Measurements from ENCODE around the gene FBRSL1. TPM values are rescaled to one million over a fixed set of nuclear protein-coding genes. Genes with fewer than 3 reads are reported as not detected.

The FBRSL1 gene
- total RNA-seq, 1 experiment from 2014 or later, result 130 TPM

DNA sequence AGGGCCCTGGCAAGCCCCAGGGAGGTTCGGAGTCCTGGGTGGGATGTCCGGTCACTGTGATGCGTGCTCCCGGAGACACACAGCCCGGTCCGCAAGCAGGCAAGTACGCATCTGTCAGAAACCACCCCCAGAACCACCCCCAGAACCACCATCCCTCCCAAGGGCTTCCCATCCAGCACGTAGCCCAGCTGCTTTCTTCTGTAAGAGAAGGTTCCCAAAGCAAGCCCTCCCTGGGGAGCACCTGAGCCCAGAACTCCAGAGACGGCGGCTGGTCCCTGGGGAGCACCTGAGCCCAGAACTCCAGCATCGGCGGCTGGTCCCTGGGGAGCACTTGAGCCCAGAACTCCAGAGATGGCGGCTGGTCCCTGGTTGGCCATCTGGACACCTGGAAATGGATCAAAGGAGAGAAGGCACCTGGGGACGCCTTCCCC lies 2.6 kb upstream of the FBRSL1 start:
- no TSS peak for BruUV-seq (replicated peaks)
- ChIA-PET CTCF (no interaction called here), POLR2A (ENCODE audit: low non-redundant PET) (no interaction called here)
- no peaks in the 10 kb centered on the region for H3K27me3 ChIP-seq (replicated peaks; ENCODE audit: insufficient read depth, low read depth, low read length, poor library complexity)
- TF ChIP-seq, protein P1, sequence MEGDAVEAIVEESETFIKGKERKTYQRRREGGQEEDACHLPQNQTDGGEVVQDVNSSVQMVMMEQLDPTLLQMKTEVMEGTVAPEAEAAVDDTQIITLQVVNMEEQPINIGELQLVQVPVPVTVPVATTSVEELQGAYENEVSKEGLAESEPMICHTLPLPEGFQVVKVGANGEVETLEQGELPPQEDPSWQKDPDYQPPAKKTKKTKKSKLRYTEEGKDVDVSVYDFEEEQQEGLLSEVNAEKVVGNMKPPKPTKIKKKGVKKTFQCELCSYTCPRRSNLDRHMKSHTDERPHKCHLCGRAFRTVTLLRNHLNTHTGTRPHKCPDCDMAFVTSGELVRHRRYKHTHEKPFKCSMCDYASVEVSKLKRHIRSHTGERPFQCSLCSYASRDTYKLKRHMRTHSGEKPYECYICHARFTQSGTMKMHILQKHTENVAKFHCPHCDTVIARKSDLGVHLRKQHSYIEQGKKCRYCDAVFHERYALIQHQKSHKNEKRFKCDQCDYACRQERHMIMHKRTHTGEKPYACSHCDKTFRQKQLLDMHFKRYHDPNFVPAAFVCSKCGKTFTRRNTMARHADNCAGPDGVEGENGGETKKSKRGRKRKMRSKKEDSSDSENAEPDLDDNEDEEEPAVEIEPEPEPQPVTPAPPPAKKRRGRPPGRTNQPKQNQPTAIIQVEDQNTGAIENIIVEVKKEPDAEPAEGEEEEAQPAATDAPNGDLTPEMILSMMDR (conservative IDR thresholded peaks at IDR 0.05; ENCODE audit: low read depth, low read length), result no peak
- TF ChIP-seq EZH2 (IDR thresholded peaks at IDR 0.05; ENCODE audit: borderline replicate concordance, low read depth, low read length, poor library complexity, severe bottlenecking), result no peak
- intact Hi-C loops (cut with micrococcal nuclease; ENCODE audit: unreplicated experiment), result no loop called here
- H3K9me3 ChIP-seq (ENCODE audit: low read depth, low read length, poor library complexity, severe bottlenecking), result no peaks in the 10 kb centered on the region
- no peak overlapping the region for H3K4me3 ChIP-seq (ENCODE audit: low read depth, low read length, poor library complexity, severe bottlenecking)
- peaks cover 17% of the 10 kb centered on the region for H3K4me1 ChIP-seq (ENCODE audit: insufficient read depth, low read length, poor library complexity, severe bottlenecking)
- H3K36me3 ChIP-seq (ENCODE audit: insufficient read depth, low read length, poor library complexity, severe bottlenecking), result no peaks in the 10 kb centered on the region
- no peak overlapping the region for H3K27ac ChIP-seq (ENCODE audit: low read depth, low read length, poor library complexity, severe bottlenecking)
- no peak for DNase-seq (ENCODE audit: low spot score)

DNA sequence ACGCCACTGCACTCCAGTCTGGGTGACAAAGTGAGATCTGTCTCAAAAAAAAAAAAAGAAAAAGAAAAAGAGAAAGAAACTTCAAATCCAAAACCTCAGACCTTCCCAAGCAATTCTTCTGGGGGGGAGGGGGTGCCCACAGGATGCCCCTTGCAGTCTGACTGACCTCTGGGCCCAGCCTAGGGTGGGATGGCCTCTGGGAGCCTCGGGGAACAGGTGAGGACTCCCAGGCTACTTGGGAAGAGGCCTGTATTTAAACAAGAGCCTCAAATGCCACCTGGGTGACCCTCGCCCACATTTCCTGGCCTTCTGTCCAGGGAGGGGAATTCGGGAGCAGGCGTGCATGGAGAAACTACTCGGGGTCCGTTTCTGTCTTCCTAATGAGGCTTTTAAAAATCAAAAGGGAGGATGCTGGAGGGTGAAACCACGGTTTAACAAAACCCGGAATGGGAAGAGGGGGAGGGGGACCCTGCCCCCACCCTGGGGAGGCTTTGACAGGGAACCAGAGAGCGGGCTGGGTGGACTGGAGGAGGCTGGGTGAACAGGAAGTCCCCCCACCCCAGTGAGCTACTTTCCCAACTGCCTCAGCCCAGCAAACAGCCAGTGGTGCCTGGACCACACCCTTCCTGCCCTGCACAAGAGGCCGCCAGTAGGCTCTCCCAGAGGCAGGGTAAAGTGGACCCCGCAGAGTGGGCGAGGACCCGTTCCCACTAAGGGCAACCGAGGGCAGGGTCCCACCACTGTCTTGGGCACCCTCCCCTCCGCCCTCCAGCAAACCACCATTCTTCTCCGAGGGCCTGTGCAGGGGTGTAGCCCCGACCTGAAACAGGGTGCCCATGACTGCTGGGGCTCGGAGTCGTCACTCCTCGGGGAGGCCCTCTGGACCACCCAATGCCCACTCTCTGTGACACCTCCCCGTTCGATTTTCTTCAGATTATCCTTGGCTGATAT lies 1.5 kb upstream of the FBRSL1 start:
- DNase-seq (ENCODE audit: low spot score), result no peak
- Histone ChIP-seq H3K4me3 (ENCODE audit: low read depth, low read length, poor library complexity, severe bottlenecking) (peak overlapping the region; percentile 67), H3K4me1 (ENCODE audit: insufficient read depth, low read length, poor library complexity, severe bottlenecking) (peaks cover 17% of the 10 kb centered on the region), H3K27me3 (replicated peaks; ENCODE audit: insufficient read depth, low read depth, low read length, poor library complexity) (no peaks in the 10 kb centered on the region), H3K9me3 (ENCODE audit: low read depth, low read length, poor library complexity, severe bottlenecking) (no peaks in the 10 kb centered on the region), H3K36me3 (ENCODE audit: insufficient read depth, low read length, poor library complexity, severe bottlenecking) (peaks cover 2% of the 10 kb centered on the region), H3K27ac (ENCODE audit: low read depth, low read length, poor library complexity, severe bottlenecking) (no peak overlapping the region)
- POLR2A ChIA-PET (ENCODE audit: low non-redundant PET), result no interaction called here
- TF ChIP-seq, protein P1 (conservative IDR thresholded peaks at IDR 0.05; ENCODE audit: low read depth, low read length), result no peak
- no peak for TF ChIP-seq EZH2 (IDR thresholded peaks at IDR 0.05; ENCODE audit: borderline replicate concordance, low read depth, low read length, poor library complexity, severe bottlenecking)
- intact Hi-C loops (cut with micrococcal nuclease; ENCODE audit: unreplicated experiment), result no loop called here
- CTCF ChIA-PET, result no interaction called here
- no TSS peak for BruUV-seq (replicated peaks)

DNA sequence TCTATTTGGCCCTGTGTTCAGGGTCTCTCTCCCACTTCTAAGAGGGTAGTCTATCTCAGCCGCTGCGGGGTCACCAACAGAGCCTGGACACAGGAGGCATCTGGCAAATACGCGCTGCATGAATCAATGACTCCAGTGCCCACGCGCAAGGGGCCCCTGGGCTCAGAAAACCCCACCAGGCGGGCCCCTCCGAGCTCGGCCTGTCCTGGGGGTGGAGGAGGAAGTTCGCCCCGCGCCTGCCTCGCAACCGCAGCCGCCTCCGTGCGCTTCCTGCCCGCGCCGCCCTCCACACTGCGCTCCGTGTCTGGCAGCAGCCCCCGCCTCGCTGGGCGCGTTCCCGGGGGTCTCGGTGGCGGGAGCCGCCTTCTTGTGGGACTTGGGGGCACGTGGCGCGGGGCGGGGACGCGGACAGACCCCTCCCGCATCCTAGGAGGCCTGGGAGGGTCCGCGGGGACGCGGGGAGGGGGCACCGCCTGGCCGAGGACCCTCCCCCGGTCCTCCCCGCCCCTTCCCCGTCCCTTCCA lies 811 bp upstream of the FBRSL1 start:
- no peak for TF ChIP-seq EZH2 (IDR thresholded peaks at IDR 0.05; ENCODE audit: borderline replicate concordance, low read depth, low read length, poor library complexity, severe bottlenecking)
- TF ChIP-seq, protein P1 (conservative IDR thresholded peaks at IDR 0.05; ENCODE audit: low read depth, low read length), result no peak
- Histone ChIP-seq H3K4me3 (ENCODE audit: low read depth, low read length, poor library complexity, severe bottlenecking) (peak overlapping the region; percentile 67), H3K27ac (ENCODE audit: low read depth, low read length, poor library complexity, severe bottlenecking) (peak overlapping the region; percentile 65), H3K36me3 (ENCODE audit: insufficient read depth, low read length, poor library complexity, severe bottlenecking) (peaks cover 2% of the 10 kb centered on the region), H3K9me3 (ENCODE audit: low read depth, low read length, poor library complexity, severe bottlenecking) (no peaks in the 10 kb centered on the region), H3K4me1 (ENCODE audit: insufficient read depth, low read length, poor library complexity, severe bottlenecking) (peaks cover 17% of the 10 kb centered on the region), H3K27me3 (replicated peaks; ENCODE audit: insufficient read depth, low read depth, low read length, poor library complexity) (no peaks in the 10 kb centered on the region)
- POLR2A ChIA-PET (ENCODE audit: low non-redundant PET), result no interaction called here
- BruUV-seq (replicated peaks), result no TSS peak
- CTCF ChIA-PET, result no interaction called here
- intact Hi-C loops (cut with micrococcal nuclease; ENCODE audit: unreplicated experiment), result no loop called here
- DNase-seq (ENCODE audit: low spot score), result no peak
